COLO829 (cell line): Measurements from ENCODE around the gene PIEZO1.

Experiments
- DNase-seq: peaks from one replicate; pipeline ENCODE4 v3.0.0; 2012; ENCODE audit warnings: low spot score

The PIEZO1 gene

GRCh38 chr16:88721815-88722755 lies 62.9 kb downstream of the PIEZO1 start:
- no peak for DNase-seq

- DNase-seq = no peak
These were observed 63.8 kb downstream of the PIEZO1 start for GRCh38 chr16:88721236-88721635.

- DNase-seq = no peak
These were observed 64.5 kb downstream of the PIEZO1 start for GRCh38 chr16:88720396-88720970.

GRCh38 chr16:88719933-88720296 lies 65.1 kb downstream of the PIEZO1 start:
- DNase-seq = no peak

- no peak for DNase-seq
These were observed 65.6 kb downstream of the PIEZO1 start for GRCh38 chr16:88719267-88719932.

- no peak for DNase-seq
These were observed 66.8 kb downstream of the PIEZO1 start for GRCh38 chr16:88718178-88718577.

GRCh38 chr16:88716601-88717001 lies 68.4 kb downstream of the PIEZO1 start:
- no peak for DNase-seq

GRCh38 chr16:88716201-88716600 lies 68.8 kb downstream of the PIEZO1 start:
- no peak for DNase-seq

GRCh38 chr16:88715312-88716190 lies 69.5 kb downstream of the PIEZO1 start:
- DNase-seq = no peak

GRCh38 chr16:88714420-88715302 lies 70.4 kb downstream of the PIEZO1 start:
- no peak for DNase-seq

- no peak for DNase-seq
These were observed 71.2 kb downstream of the PIEZO1 start for GRCh38 chr16:88713568-88714419.

- no peak for DNase-seq
These were observed 72.0 kb downstream of the PIEZO1 start for GRCh38 chr16:88713054-88713453.

- DNase-seq = no peak
These were observed 72.5 kb downstream of the PIEZO1 start for GRCh38 chr16:88712362-88712979.

GRCh38 chr16:88711750-88712340 lies 73.2 kb downstream of the PIEZO1 start:
- DNase-seq = no peak

GRCh38 chr16:88710556-88710955 lies 74.5 kb downstream of the PIEZO1 start:
- DNase-seq = no peak

GRCh38 chr16:88706965-88707826 lies 77.8 kb downstream of the PIEZO1 start:
- no peak for DNase-seq

GRCh38 chr16:88706229-88706964 lies 78.6 kb downstream of the PIEZO1 start, which contains the start of the genes CTU2 and RNF166:
Gene CTU2, plus strand, starts transcription at chr16:88706503. Its CDS starts 28 bp downstream, at chr16:88706531.
Gene RNF166, minus strand, starts transcription at chr16:88706408. Its CDS starts 83 bp downstream, at chr16:88706325.
- peak; percentile 76 for DNase-seq
